Measurements from ENCODE around the gene PFN1.

Gene PFN1

GRCh38 chr17:4896332-4897197 lies 51.8 kb downstream of the PFN1 start:
- DNase-seq (ENCODE audit: low spot score), result no peak

- no peak for DNase-seq (ENCODE audit: low spot score)
Observed at GRCh38 chr17:4895657-4896331, 52.5 kb downstream of the PFN1 start.

Data from left forelimb (tissue), 1 donor.